Activated CD4-positive, alpha-beta T cell treated with anti-CD3 and anti-CD28 coated beads, Interleukin-2, amount 50 U/mL, for 4 hours (primary cell): ENCODE measurements around the gene SEC62.

Experiments used
- DNase-seq, 2 experiments: peaks; one replicate each; pipeline ENCODE4 v3.0.0-alpha.2; 2020

Gene SEC62

DNA sequence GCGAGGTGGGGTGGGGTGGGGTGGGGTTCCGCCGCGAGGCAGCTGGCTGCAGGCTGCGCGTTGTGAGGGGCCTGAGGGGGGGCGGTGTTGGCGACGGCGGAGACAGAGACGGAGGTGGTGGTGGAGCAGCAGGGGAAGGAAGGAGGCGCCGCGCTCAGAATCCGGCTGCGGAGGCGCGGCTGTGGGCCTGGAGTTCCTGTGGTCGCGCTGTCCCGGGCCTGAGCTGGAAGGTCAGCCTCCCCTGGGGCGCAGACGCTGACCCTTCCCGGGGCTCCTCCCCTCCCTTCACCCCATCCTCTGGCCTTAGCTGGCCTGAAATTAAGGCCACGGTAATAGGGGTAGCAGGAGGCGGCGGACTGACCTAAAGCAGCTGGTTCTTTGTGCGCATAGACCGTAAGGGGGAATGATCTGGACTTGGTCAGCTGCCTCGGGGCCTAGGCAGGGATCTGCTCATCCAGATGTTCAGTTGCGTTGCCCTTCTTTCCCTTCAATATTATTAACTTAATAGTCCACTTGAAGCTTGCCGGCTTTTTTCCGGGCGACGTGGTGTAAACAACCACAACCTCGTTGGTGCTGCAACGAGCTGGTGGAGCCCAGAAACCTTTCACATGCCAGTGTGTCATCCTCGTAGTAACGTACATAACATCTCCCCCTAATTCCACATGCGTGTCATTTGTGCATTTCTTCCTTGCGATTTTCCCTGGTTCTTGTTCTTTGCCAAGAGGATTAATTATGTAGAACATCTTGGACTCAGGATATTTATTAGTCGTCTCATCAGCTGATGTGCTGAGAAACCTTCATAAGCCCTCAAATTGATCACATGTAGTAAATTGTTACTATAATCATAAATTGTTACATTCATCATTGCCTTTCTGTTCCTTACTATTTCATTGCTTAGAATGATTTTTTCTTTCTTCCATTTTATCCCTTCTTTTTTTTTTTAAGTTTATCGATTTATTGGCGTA lies 626 bp downstream of the SEC62 start:
- DNase-seq = peak; percentile 16 to 34

- no peak for DNase-seq
Measured at GRCh38 chr3:169968224-169968885, 1.7 kb downstream of the SEC62 start.

GRCh38 chr3:169969174-169970095 lies 2.8 kb downstream of the SEC62 start:
- no peak for DNase-seq

GRCh38 chr3:169970847-169971246 lies 4.2 kb downstream of the SEC62 start:
- no peak for DNase-seq

GRCh38 chr3:169971522-169971921 lies 4.9 kb downstream of the SEC62 start:
- no peak for DNase-seq

DNA sequence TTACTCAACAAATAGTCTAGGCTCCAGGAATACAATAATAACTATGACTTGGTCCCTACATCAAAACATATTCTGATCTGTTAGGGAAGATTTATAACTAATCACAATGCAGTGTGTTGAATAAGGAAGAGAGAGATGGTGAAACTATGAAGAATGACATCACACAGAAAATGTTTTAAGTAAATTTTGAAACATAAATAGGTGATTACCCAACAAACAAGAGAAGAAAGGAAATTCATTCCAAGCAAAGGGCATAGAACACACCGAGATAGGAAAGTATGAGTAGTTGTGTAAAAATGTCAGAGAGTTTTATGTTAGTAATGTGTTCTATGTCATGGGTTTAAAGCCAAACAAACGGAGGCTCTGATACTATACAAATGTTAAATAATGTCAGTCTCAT lies 13.4 kb downstream of the SEC62 start:
- DNase-seq = no peak

DNA sequence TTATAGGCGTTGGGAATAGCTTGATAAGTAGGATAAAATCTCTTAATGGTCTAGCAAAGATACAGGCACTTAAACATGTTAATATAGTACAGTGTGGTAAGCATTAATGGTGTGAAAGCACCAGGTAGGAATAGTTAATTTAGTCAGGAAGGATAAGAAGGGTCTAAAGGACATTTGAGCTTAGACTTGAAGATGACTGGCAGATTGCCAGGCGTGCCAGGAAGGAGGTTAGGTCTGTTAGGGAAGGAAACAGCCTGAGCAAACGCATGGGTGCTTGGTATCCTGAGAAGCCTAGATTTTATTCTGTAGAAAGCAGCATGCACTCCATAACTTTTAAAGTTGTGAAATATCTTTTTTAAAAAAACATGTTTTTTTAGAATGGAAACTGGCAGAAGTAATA lies 17.7 kb downstream of the SEC62 start:
- DNase-seq = no peak

DNA sequence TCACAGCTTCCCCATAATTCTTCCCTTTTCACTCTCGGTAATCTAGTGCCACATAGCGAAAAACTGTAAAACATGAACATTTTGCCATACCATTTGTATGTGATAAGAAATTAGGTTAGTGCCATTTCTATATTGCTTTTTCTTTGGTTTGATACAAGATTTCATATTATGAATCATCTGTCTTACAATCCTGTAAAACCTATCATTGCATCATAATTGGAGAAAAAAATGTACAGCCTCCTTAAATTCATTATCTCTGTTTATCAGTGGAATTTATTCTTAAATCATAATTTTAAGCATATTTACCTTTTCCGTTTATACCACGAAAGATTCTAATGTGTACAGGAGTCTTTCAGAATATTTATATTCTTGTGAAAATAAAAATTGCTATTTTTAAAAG lies 23.8 kb downstream of the SEC62 start:
- no peak for DNase-seq

- DNase-seq = no peak
Measured at GRCh38 chr3:169992156-169992555, 25.5 kb downstream of the SEC62 start.

DNA sequence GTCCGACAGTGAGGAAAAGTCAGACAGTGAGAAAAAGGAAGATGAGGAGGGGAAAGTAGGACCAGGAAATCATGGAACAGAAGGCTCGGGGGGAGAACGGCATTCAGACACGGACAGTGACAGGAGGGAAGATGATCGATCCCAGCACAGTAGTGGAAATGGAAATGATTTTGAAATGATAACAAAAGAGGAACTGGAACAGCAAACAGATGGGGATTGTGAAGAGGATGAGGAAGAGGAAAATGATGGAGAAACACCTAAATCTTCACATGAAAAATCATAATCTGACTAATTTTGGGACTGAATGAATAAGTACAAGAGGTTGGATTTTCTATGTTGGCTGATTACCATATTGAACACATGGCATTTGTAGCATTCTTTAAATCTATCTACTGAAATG lies 26.2 kb downstream of the SEC62 start:
- DNase-seq = no peak

- no peak for DNase-seq
Measured at GRCh38 chr3:169993761-169994160, 27.2 kb downstream of the SEC62 start.

GRCh38 chr3:169996063-169996462 lies 29.5 kb downstream of the SEC62 start:
- no peak for DNase-seq

- DNase-seq = no peak
Measured at GRCh38 chr3:169998668-169999131, 32.1 kb downstream of the SEC62 start.

DNA sequence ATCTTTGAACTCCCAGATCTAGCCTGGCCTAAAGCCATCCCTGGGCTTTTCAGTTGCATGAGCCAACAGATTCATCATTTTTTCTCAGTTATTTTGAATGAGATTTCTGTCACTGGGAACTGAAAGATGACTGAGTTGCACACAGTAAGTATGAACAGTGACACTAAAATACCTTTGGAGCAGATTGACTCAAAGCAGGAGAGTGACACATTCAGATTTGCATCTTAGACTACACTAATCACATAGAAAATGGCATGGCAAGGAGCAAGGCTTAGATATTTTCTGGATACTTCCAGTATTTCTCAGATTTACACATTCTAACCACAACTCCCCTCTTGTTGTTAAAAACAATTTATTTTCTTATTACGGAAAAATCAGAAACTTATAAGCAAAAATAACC lies 32.8 kb downstream of the SEC62 start:
- no peak for DNase-seq

DNA sequence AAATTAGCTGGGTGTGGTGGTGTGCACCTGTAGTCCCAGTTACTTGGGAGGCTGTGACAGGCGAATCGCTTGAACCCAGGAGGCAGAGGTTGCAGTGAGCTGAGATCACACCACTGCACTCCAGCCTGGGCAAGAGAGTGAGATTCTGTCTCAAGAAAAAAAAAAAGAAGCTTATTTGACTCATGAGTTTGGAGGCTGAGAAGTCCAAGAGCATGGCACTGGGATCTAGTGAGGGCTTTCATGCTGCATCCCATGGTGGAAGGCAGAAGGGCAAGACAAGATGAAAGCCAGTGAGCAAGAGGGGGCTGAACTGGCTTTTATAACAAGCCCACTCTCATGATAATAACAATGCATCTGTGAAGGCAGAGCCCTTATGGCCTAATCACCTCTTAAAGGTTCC lies 33.4 kb downstream of the SEC62 start:
- no peak for DNase-seq

GRCh38 chr3:170002231-170002630 lies 35.6 kb downstream of the SEC62 start:
- DNase-seq = no peak

DNA sequence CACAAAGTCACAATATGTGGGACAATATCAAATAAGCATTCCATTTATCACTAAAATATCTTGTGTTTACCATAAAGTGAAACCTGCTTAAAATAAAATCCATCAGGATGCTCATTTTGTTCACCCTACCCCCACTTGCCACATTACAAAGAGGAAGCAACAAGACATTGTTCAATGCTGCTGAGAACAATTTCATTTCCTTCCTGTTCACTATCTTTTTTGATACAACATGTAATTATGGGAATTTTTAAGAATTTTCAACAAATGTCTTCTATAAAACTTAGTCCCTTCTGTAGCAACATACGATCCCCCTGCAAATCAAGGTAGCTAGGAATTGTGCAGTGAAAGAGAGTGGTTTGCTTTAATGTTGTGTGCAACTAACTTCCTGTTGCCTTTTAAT lies 36.3 kb downstream of the SEC62 start:
- no peak for DNase-seq

GRCh38 chr3:170003881-170004356 lies 37.3 kb downstream of the SEC62 start:
- no peak for DNase-seq

DNA sequence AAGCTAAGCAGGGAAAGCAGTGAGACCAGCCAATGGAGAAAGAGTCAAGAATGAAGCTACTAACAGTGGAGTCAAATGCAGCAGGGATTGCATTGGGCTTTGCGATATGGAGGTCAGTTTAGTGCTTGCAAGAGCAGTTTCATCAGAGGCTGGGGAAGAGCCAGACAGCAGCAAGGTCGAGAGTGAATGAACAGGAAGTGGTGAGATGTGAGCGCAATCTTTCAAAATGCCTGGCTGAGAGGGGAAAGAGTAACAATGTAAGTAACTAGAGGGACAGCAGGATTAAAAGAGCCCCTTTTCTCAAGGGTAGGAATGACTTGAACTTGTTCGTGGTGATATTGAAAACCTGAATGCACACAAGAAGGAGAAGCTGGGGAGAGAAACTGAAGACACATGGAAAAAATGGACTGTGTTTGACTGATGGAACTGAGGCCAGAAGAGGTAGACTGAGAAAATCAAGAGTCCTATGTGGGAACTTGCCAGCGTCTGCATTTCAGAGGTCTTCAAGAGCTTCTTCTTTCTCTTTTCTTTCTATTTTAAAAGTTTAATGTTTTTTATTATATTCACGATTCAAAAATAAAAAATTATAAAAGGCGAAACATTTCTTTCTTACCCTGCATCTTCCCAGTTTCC lies 40.5 kb downstream of the SEC62 start:
- DNase-seq = peak in 1 of 2 experiments; percentile 2

GRCh38 chr3:170010498-170010897 lies 43.9 kb downstream of the SEC62 start:
- no peak for DNase-seq

GRCh38 chr3:170012683-170013400 lies 46.2 kb downstream of the SEC62 start:
- DNase-seq = no peak

DNA sequence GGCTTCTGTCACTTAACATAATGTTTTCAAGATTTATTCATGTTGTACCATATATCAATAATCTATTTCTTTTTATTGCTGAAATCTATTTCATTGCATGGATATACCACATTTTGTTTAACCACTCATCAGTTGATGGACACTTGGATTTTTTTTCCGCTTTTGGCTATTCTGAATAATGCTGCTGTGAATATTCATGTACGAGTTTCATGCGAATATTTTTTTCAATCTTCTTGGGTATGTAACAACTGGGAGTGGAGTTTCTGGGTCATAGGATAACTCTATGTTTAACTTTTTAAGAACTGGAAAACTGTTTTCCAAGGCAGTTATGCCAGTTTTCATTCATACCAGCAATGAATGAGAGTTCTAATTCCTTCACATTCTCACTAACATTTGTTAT lies 49.5 kb downstream of the SEC62 start:
- DNase-seq = no peak
